Epidermal melanocyte (primary cell): ENCODE results near the gene DUSP1.
A peak's percentile ranks its signal among the peaks of the same experiment; 100 is the strongest.

Experiments
- DNase-seq: peaks from one replicate; pipeline ENCODE4 v3.0.0; 2011; ENCODE audit warnings: low spot score; ENCODE audit not compliant: insufficient read length

The DUSP1 gene

DNA sequence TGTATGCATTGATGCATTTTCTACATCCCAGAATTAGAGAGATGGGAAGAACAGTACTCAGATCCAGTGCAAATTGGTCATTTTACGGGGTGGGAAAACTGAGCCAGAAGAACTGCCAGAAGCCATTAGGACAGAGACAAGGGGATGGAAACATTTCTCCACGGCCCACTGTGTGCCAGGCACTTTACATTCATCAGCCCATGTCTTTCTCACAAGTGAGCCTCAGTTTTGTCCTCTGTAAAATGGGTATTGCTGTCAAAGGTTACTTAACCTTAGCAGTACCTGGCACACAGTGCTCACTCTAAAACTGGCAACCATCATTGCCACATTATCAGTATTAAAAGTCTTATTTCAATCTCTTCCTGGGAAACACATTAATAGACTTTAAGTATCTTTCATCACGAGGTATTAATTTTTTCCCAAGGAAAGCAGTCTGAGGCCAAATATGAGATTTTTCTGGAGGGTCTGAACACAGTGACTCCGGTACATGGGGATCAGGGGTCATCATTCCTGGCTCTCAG is 5.2 kb downstream of the DUSP1 start:
- DNase-seq, result no peak

- DNase-seq, result peak; percentile 99
Measured at GRCh38 chr5:172764861-172765765, 5.9 kb downstream of the DUSP1 start.

DNA sequence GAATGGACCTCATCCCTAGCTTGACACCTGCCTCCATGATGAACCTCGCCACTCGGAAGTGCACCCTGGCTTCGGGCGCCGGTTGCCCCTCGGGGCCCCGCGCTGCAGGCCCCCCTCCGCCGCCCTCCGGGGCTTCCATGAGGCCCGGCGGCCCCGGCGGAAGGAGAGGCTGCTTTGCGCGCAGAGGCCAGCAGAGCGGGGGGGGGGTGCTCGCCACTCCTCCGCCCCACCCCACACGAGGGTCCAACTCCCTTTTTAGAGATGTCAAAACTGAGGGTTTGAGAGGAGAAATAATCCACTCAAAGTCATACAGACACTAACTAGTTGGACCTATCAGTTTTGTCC is 7.9 kb downstream of the DUSP1 start:
- DNase-seq, result no peak

DNA sequence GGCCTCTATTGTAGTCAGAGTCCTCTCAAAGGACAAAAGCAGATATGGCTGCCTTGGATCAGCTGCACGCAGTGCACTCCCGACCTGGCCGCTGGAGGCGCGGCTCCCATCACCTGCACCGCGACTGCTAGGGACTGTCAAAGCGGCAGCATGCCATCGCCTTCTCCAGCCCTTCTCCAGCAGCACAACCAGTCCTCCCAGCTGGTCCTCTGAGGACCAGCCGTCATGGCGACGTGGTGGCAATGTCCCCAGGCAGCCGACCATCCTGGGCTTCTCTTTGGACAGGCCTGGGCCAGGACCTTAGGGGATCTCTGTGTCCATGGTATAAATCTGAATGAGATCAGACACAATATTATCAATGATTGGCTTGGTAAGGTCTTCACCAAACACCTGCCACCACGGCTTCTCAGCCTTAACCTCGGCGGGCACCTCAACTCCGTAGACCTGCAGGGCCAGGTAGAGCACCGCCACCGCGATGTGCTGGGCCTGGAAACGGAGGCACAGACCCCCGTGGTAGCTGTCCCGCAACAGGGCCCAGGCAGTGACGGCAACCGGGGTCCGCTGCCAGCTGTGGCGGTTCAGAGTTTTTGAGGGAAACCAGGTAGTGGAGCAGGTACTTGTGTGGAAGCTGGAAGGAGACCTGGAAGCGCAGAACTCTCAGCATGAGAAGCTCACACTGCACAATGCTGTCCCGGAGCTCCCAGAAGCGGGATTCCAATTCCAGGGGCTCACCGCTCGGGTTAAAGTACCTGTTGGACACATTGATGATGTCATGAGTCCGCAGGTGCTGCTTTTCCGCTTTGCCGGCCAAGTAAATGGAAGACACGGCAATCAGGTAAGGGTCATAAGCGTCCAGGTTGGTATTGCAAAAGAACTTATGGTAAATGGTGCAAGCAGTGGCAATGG is 8.5 kb downstream of the DUSP1 start:
- DNase-seq, result no peak

GRCh38 chr5:172760959-172761358 is 10.0 kb downstream of the DUSP1 start:
- DNase-seq, result no peak

DNA sequence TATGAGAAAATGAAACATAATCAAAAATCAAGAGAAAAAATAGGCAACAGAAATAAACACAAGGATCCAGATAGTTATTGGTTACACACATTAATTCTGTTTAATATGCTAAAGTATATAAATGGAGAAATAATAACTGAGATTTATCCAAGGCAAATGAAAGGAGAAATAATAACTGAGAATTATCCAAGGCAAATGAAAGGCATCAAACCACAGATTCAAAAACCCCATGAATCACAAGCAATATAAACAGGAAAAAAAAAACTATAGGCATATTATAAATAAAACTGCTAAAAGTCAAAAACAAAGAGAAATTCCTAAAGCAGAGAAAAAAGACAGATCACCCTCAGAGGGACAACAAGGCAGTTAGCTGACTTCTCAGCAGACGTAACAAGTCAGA is 10.9 kb downstream of the DUSP1 start:
- DNase-seq, result no peak

- no peak for DNase-seq
Measured at GRCh38 chr5:172758834-172759149, 12.2 kb downstream of the DUSP1 start.

DNA sequence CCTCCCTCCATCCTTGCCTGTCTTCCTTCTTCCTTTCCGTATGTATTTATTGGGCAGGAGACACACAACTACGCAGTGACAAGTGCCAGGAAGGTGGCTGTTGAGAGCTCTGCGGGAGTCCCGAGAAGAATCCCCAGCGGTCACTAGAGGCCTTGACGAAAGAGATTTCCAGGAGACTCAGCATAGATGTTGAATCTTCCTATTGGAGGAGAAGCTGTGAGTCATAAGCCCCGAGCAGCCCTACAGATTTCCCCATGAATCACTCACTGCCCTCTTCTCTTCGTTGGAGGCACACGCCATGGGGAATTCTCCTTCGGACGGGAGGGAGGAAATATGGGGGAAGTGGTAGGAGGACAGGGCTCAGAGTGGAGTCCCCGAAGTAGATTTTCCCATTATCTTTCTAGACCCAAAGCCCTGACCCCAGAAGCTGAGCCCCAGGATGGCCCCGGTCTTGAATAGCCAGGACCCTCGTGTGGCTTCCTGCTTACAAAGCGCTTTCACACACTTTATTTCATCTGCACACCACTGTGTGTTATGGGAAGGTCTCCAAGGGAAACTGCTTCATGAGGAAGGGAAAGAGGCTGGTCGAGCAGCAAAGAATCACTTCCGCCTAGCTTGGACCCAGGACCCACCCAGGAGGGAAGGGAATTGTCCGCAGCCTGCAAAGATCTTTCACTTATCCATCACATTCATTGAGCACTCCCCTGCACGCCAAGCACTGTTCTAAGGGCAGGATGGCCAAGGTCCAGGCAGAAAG is 12.7 kb downstream of the DUSP1 start:
- DNase-seq, result no peak

GRCh38 chr5:172757394-172758010 is 13.5 kb downstream of the DUSP1 start:
- DNase-seq, result no peak

- DNase-seq, result no peak
Measured at GRCh38 chr5:172756764-172757393, 14.1 kb downstream of the DUSP1 start.

DNA sequence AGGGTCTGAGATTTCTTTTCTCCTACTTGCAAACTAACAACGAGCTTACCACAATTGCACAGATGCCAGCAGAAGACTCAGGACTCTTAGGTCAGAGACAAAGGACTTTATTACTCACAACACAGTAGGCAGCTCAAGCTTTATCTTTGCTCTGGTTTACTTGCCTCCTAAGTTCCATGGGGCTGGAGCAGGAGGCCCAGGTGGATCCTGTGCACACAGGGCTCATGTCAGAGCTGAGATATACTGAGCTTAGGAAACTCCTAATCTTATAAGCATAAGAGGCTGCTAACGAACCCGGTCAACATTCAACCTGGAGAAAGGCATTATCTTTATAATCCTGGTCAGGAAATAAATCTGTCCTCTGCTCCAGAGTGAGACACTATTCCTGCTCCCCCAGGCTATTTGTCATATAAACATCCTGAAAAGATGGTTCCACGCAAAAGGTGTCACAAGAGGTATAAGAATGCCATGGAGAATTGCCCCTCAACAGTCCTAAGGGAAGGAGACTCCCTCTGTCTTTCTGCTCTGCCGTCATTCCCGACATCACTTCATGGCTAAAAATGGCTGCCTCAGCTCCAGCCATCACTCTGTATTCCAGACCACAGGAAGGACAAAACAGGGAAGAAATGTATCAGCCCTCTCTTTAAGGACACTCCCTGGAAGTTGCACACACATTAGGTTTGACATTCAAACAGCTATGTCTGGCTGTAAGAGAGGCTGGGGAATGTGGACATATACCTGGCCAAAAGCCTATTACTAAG is 16.2 kb downstream of the DUSP1 start:
- DNase-seq, result no peak

DNA sequence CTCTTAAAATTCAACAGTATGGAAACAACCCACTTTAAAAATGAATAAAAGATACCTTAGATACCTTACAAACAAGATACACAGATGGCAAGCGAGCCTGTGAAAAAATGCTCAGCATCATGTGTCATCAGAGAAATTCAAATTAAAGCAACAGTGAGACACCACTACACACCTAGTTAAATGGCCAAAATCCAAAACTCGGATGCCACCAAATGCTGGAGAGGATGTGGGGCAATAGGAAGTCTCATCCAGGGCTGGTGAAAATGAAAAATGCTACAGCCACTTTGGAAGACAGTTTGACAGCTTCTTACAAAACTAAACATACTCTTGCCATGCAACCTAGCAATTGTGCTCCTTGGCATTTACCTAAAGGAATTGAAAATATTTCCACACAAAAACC is 17.9 kb downstream of the DUSP1 start:
- DNase-seq, result no peak

DNA sequence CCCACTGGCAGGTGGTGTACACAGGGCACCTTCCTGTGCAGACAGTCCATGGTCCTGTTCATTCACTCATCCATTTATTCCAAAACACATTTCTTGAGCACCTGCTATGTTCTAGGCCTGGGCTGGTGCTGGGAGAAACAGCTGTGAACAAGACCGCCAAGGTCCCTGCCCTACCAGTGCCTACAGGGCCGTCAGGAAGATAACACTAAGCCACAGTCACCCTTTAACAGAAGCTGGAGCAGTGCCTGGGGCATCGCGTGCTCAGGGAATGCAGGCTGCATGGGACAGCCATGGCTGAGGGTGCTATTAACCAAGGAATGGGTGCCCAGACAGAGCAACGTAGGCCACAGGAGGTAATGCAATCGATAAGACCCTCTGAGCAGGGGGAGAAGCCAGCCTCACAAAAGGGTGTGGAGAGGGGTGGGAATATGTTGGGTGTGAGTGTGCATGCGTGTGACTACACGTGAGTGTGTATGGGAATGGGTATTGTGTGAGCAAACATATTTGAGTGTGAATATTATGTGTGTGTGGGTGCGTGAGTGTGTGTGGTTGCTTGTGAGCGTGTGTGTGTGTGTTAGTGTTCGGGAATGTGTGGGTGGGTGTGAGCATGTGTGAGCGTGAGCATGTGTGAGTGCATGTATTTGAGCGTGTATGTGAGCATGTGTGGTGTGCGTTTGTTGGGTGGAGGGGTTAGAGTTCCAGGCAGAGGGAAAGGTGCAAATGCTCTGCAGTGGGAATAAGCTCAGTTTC is 19.1 kb downstream of the DUSP1 start:
- DNase-seq, result no peak

GRCh38 chr5:172749881-172750633 is 20.9 kb downstream of the DUSP1 start:
- no peak for DNase-seq

- no peak for DNase-seq
Measured at GRCh38 chr5:172749076-172749475, 21.9 kb downstream of the DUSP1 start.

GRCh38 chr5:172748341-172748843 is 22.6 kb downstream of the DUSP1 start:
- DNase-seq, result no peak

GRCh38 chr5:172747471-172747870 is 23.5 kb downstream of the DUSP1 start:
- no peak for DNase-seq

- no peak for DNase-seq
Measured at GRCh38 chr5:172746725-172747124, 24.3 kb downstream of the DUSP1 start.
